HG03196 (cell line): ENCODE data around the gene HS3ST6.
"Not testable (repeated sequence)": the region's sequence is repeated elsewhere in the genome, so short reads cannot be mapped to it uniquely, and the experiment has no call there.

Experiments used
- ATAC-seq: cut with Tn5 transposase; IDR thresholded peaks from one replicate; pipeline ENCODE4 v1.9.1; 2021; ENCODE audit not compliant: unreplicated experiment

Gene HS3ST6

DNA sequence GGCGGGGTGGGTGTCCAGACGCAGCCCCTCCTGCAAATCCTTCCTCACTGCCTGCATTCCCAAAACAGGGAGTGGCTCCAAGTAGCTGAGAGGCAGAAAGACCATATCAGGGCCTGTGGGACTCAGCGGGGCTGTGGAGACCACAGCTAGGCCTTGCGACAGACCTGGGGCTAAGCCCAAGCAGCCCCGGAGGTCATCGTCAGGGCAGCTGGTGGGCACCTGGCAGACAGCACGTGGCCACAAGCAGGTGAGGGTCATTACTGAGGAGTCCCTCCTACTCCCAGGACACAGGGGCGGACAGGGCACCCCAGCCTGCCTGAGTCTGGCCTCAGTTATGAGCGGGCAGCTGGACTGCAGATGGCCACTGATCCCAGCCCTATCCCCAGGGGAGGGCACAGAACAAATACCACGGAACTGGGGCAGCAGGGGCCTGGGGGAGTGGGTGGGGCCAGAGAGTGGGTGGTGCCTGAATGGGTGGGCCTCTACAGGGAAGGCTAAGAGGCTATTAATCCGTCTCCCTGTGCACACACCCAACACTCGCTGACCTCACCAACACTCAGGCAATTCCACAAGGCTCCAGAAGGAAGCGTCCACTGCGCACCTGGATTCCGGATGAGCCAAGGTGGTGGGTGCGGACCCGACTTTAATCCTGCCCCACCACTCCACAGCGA is 8.5 kb downstream of the HS3ST6 start:
- no peak for ATAC-seq

DNA sequence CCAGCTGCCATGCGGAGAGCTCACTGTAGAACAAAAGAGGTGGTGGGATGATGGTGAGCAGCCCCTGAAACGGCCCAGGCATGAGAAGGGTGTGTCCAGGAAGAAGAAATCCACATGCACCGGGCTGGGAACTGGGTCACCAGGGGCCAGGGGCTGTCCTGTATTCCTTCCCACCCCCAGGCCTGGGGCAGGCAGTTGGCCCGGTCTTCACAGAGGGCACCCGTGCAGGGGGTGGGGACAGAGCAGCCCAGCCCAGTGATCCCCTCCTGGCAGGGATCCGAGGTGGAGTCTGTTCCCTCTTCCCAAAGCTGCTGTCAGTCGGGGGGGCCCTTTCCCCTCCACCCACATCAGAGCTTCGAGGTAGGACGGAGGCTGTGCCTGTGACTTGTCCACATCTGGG is 9.2 kb downstream of the HS3ST6 start:
- no peak for ATAC-seq

- no peak for ATAC-seq
Measured at GRCh38 chr16:1908184-1908583, 10.0 kb downstream of the HS3ST6 start.

GRCh38 chr16:1907226-1907860 is 10.9 kb downstream of the HS3ST6 start:
- ATAC-seq, result no peak

- ATAC-seq, result no peak
Measured at GRCh38 chr16:1906846-1907165, 11.4 kb downstream of the HS3ST6 start.

DNA sequence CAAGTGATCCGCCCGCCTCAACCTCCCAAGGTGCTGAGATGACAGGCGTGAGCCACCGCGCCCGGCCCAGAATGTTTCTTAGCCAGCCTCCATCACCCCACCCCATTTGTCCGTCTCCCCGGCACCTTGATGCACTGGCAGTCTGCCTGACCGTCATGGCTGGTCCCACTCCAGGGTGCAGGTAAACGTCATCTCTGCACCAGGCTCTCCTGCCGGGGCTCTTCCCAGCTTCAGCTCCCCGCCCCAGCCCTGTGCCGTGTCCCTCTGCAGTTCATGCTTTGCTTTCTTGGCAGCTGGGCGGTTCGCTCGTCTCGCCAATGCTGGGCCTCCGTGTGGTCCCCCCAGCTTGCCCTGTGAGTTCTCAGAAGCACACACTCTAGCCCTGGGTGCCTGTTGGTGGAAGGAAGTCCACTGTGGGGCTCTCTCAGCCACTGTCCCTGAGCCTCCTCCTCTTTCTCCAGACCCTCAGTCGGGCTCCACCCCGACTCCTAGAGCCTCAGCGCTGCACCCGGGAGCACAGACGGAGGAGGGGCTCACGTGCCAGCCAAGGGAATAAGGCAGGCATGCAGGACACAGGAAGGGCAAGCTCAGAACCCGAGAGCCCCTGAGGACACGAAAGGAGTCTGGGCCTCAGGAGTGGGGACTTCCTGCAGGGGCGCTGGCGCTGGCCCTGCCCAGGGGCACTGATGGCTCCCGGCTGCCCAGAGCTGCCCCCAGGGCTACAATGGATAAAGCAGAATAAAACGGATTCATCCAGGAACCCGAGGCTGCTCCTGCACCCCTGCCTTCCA is 12.0 kb downstream of the HS3ST6 start:
- ATAC-seq, result no peak

DNA sequence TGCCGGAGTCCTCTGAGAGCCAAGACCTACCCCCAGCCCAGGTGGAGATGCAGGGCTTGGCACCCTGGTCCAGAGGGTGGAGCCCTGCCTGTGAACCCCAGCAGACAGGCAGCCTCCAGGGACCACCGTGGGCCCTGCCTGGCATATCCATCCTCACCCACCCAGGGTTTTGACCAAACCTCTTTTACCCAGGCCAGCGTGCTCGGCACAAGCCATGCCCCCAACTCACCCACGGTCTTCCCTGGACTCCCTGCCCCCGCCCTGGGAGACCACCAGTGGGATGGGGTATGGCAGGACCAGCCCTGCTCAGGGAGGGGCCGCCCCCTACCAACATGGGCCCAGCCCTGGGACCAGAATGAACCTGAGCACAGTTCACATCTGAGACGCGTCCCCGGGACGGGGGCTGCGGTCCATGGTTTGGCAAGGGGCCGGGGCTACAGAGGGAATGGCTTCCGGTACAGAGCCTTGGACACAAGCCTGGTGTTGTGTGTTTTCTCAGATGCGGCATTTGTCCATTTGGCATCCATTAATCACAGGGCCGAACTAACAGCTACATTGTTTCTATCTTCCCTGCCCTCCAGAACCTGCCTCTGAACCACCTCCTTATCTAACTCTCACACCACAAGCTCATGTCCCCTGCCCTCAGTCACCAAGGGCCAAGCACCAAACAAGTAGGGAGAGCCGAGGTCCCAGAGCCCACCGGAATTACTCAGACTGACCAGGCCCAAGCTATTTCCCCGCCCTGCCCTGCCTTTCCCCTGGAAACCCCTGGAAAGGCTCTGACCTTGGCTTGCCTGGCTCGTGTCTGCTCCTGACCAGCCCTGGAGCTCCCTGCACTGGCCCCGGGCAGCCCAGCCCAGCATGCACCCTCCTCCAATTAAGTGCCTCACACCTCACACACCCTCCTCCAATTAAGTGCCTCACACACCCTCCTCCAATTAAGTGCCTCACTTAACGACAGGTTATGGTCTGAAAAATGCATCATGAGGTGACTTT is 14.1 kb downstream of the HS3ST6 start:
- no peak for ATAC-seq

GRCh38 chr16:1903220-1903574 is 15.0 kb downstream of the HS3ST6 start:
- no peak for ATAC-seq

- no peak for ATAC-seq
Measured at GRCh38 chr16:1902547-1903219, 15.5 kb downstream of the HS3ST6 start.

DNA sequence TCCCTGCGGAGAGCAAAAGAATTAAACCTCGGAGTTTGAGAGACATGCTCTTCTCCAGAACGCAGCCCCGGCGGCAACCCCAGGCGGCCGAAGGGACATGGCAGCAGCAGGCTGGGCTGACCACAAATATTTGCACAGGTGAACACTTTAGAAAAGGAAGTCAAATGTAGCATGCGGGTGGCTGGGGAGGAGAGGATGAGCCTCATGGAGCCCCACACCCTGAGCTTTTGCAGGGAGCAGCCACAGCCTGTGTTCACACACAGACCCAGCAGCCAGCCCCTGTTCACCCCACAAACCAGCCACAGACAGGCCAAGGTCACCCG is 17.8 kb downstream of the HS3ST6 start:
- ATAC-seq, result no peak

GRCh38 chr16:1899641-1900451 is 18.4 kb downstream of the HS3ST6 start:
- no peak for ATAC-seq

DNA sequence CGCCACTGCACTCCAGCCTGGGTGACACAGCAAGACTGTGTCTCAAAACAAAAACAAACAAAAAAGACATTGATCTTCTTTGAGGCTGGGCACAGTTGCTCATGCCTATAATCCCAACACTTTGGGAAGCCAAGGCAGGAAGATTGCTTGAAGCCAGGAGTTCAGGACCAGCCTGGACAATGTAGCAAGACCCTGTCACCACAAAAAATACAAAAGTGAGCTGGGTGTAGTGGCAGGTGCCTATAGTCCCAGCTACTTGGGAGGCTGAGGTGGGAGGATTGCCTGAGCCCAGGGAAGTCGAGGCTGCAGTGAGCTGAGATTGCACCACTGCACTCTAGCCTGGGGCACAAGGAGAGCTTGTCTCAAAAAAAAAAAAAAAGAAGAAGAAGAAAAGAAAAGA is 20.5 kb downstream of the HS3ST6 start:
- ATAC-seq, result not testable (repeated sequence)

DNA sequence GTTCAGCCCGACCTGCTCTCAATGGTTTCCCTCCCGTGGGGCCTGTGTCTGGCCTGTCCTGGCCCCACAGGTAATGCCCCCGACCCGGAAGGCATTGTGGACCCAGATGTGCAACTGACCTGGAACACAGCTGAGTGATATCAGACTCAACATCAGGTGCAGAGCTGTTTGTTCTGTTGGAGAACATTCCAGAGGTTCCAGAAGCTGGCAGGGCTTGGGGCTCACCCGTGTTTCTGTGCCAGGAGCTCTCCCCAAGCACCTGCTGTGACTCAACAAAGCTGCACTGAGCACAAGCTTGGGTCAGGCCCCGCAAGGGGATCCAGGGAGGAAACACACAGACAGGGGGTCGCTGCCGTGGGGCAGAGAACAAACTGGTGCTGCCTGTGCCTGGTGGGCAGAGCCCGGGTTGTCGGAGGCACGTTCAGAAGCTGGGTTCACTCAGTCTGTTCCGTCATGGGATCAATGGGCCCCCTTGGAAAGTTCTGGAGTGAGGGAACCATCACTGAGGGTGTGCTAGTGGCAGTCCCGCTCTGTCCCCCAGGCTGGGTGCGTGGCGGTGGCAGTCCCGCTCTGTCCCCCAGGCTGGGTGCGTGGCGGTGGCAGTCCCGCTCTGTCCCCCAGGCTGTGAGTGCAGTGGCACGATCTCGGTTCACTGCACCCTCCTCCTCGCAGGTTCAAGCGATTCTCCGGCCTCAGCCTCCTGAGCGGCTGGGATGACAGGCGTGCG is 22.1 kb downstream of the HS3ST6 start:
- ATAC-seq, result no peak

GRCh38 chr16:1895068-1895467 is 23.1 kb downstream of the HS3ST6 start:
- no peak for ATAC-seq

DNA sequence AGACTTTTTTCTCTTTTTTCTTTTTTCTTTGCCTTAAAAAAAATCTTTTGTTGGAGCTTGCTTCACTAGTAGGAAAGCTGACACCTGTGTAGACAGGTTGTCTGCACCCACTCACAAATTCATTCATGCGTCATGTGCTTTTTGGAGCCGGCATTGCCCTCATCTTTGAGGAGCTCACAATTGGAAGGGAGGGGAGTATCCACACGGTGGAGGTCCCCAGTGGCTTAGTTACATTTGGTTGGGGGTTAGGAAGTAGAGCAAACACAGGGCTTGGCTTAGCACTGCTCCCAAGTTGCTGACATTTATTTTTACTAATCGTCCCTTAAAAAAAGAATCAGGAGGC is 27.5 kb downstream of the HS3ST6 start:
- no peak for ATAC-seq

DNA sequence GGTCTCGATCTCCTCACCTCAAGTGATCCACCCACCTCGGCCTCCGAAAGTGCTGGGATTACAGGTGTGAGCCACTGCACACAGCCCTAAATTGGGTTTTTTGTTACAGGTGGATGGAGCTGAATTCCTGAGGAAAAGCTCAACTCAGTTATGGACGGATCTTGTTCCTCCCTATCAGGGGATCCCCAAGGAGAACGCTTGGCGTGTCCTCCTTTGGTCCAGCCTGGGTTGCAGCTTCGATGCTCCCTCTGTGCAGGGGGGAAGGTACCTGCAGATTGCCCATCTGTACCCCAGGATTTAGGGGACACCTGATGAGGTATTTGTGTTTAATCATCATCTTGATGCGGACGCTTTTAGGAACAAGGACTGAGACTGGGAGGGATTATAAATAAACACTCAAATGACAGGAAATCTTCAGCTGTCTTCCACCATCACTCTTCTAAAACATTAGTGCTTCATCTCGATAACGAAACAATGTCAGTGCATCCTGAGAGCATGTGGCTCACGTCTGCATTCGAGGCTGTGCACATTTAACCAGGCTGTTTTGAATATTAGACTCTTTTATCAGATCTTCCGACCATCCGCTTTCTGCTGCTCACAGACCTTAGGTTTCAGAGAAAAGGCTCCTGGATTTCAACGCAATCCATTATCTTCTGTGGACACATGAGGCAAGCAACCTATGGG is 28.0 kb downstream of the HS3ST6 start:
- no peak for ATAC-seq

- ATAC-seq, result no peak
Measured at GRCh38 chr16:1887711-1888354, 30.4 kb downstream of the HS3ST6 start.

GRCh38 chr16:1884889-1885288 is 33.3 kb downstream of the HS3ST6 start:
- ATAC-seq, result no peak
